ENCODE results near the gene ANGPTL7. TPM values are rescaled to one million over a fixed set of nuclear protein-coding genes. Genes with fewer than 3 reads are reported as not detected.
"Not testable (repeated sequence)": the region's sequence is repeated elsewhere in the genome, so short reads cannot be mapped to it uniquely, and the experiment has no call there.

ANGPTL7 gene
- not detected for total RNA-seq

- DNase-seq: no peak
These were observed at the start of gene ANGPTL7 for GRCh38 chr1:11188858-11189451. Gene ANGPTL7, plus strand, starts transcription at chr1:11189355. Its CDS starts 225 bp downstream, at chr1:11189580.

- DNase-seq: no peak
These were observed 46.4 kb upstream of the ANGPTL7 start for GRCh38 chr1:11142618-11143391.

GRCh38 chr1:11143401-11143800 lies 45.8 kb upstream of the ANGPTL7 start:
- no peak for DNase-seq

- no peak for DNase-seq
These were observed 45.2 kb upstream of the ANGPTL7 start for GRCh38 chr1:11143907-11144306.

- DNase-seq: no peak
These were observed 44.4 kb upstream of the ANGPTL7 start for GRCh38 chr1:11144570-11145256.

- DNase-seq: no peak
These were observed 43.4 kb upstream of the ANGPTL7 start for GRCh38 chr1:11145741-11146140.

GRCh38 chr1:11147197-11147770 lies 41.9 kb upstream of the ANGPTL7 start:
- DNase-seq: no peak

GRCh38 chr1:11150326-11150725 lies 38.8 kb upstream of the ANGPTL7 start:
- DNase-seq: no peak

- DNase-seq: no peak
These were observed 38.0 kb upstream of the ANGPTL7 start for GRCh38 chr1:11151114-11151513.

- no peak for DNase-seq
These were observed 37.1 kb upstream of the ANGPTL7 start for GRCh38 chr1:11151826-11152612.

GRCh38 chr1:11152755-11153154 lies 36.4 kb upstream of the ANGPTL7 start:
- DNase-seq: no peak

GRCh38 chr1:11153184-11153583 lies 36.0 kb upstream of the ANGPTL7 start:
- no peak for DNase-seq

- DNase-seq: no peak
These were observed 32.7 kb upstream of the ANGPTL7 start for GRCh38 chr1:11156441-11156840.

GRCh38 chr1:11156963-11157362 lies 32.2 kb upstream of the ANGPTL7 start:
- DNase-seq: no peak

- no peak for DNase-seq
These were observed 31.8 kb upstream of the ANGPTL7 start for GRCh38 chr1:11157394-11157793.

GRCh38 chr1:11157867-11158266 lies 31.3 kb upstream of the ANGPTL7 start:
- no peak for DNase-seq

- no peak for DNase-seq
These were observed 30.9 kb upstream of the ANGPTL7 start for GRCh38 chr1:11158291-11158690.

- DNase-seq: no peak
These were observed 30.3 kb upstream of the ANGPTL7 start for GRCh38 chr1:11158720-11159321.

- not testable (repeated sequence) for DNase-seq
These were observed 26.4 kb upstream of the ANGPTL7 start for GRCh38 chr1:11162752-11163151.

- not testable (repeated sequence) for DNase-seq
These were observed 22.4 kb upstream of the ANGPTL7 start for GRCh38 chr1:11166744-11167143.

GRCh38 chr1:11168731-11169130 lies 20.4 kb upstream of the ANGPTL7 start:
- DNase-seq: no peak

GRCh38 chr1:11169202-11169601 lies 20.0 kb upstream of the ANGPTL7 start:
- no peak for DNase-seq

All from occipital lobe (tissue), 2 donors.